Muscle layer of duodenum (tissue), 2 donors: ENCODE results near the gene CD163L1.

Experiments
- H3K27ac ChIP-seq: one replicate; pipeline ENCODE4 v1.7.0; 2013; ENCODE audit warnings: mild to moderate bottlenecking, low read length
- H3K27me3 ChIP-seq: one replicate; pipeline ENCODE4 v1.7.0; 2013; ENCODE audit warnings: low read depth, mild to moderate bottlenecking, control low read depth, low read length
- H3K36me3 ChIP-seq, 2 donors: one replicate each; pipeline ENCODE4 v1.7.0; 2013; ENCODE audit warnings: low read length in 2 of 2, control low read depth in 1 of 2, mild to moderate bottlenecking in 1 of 2; ENCODE audit not compliant: insufficient read depth in 2 of 2, control insufficient read depth in 1 of 2
- H3K4me1 ChIP-seq, 2 donors: one replicate each; pipeline ENCODE4 v1.7.0; 2013; ENCODE audit warnings: low read length in 2 of 2, mild to moderate bottlenecking in 2 of 2, control low read depth in 1 of 2, moderate library complexity in 1 of 2; ENCODE audit not compliant: insufficient read depth in 2 of 2, control insufficient read depth in 1 of 2
- H3K4me3 ChIP-seq, 2 donors: one replicate each; pipeline ENCODE4 v1.7.0; 2013; ENCODE audit warnings: low read length in 2 of 2, low read depth in 1 of 2, mild to moderate bottlenecking in 1 of 2
- H3K9me3 ChIP-seq, 2 donors: one replicate each; pipeline ENCODE4 v1.7.0; 2013; ENCODE audit warnings: low read length in 2 of 2, control low read depth in 1 of 2, mild to moderate bottlenecking in 1 of 2; ENCODE audit not compliant: control insufficient read depth in 1 of 2
- donor health status: healthy.

The CD163L1 gene

GRCh38 chr12:7321624-7322023 lies 122.3 kb downstream of the CD163L1 start:
- no peak overlapping the region for H3K4me3 ChIP-seq
- no peaks in the 10 kb centered on the region for H3K4me1 ChIP-seq
- H3K36me3 ChIP-seq, result no peaks in the 10 kb centered on the region
- no peak overlapping the region for H3K27ac ChIP-seq
- H3K9me3 ChIP-seq, result no peaks in the 10 kb centered on the region
- no peaks in the 10 kb centered on the region for H3K27me3 ChIP-seq

GRCh38 chr12:7319930-7320329 lies 124.0 kb downstream of the CD163L1 start:
- no peaks in the 10 kb centered on the region for H3K4me1 ChIP-seq
- H3K36me3 ChIP-seq, result no peaks in the 10 kb centered on the region

GRCh38 chr12:7310070-7310469 lies 133.9 kb downstream of the CD163L1 start:
- H3K27me3 ChIP-seq, result no peaks in the 10 kb centered on the region
- no peaks in the 10 kb centered on the region for H3K36me3 ChIP-seq
- H3K4me3 ChIP-seq, result no peak overlapping the region
- H3K9me3 ChIP-seq, result no peaks in the 10 kb centered on the region
- H3K27ac ChIP-seq, result no peak overlapping the region
- H3K4me1 ChIP-seq, result no peaks in the 10 kb centered on the region

More at GRCh38 chr12:7319930-7320329, 124.0 kb downstream of the CD163L1 start:
- H3K27me3 ChIP-seq, result no peaks in the 10 kb centered on the region
- H3K27ac ChIP-seq, result no peak overlapping the region
- no peaks in the 10 kb centered on the region for H3K9me3 ChIP-seq
- H3K4me3 ChIP-seq, result no peak overlapping the region
